ENCODE results near the gene UBE2K.
"Not testable (repeated sequence)": the region's sequence is repeated elsewhere in the genome, so short reads cannot be mapped to it uniquely, and the experiment has no call there.

DNA sequence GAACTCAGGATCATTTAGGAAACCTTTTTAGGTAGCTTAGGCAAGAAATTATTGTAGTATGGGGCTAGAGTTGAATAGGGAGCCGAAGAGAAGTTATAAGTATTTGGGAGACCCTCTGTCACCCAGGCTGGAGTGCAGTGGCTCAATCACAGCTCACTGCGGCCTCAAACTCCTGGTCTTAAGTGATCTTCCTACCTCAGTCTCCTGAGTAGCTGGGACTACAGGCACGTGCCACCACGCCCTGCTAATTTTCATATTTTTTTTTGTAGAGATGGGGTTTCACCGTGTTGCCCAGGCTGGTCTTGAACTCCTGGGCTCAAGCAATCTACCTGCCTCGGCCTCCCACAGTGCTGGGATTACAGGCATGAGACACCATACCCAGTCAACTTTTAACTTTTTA is 23.3 kb downstream of the UBE2K start:
- TF ChIP-seq, protein P1, sequence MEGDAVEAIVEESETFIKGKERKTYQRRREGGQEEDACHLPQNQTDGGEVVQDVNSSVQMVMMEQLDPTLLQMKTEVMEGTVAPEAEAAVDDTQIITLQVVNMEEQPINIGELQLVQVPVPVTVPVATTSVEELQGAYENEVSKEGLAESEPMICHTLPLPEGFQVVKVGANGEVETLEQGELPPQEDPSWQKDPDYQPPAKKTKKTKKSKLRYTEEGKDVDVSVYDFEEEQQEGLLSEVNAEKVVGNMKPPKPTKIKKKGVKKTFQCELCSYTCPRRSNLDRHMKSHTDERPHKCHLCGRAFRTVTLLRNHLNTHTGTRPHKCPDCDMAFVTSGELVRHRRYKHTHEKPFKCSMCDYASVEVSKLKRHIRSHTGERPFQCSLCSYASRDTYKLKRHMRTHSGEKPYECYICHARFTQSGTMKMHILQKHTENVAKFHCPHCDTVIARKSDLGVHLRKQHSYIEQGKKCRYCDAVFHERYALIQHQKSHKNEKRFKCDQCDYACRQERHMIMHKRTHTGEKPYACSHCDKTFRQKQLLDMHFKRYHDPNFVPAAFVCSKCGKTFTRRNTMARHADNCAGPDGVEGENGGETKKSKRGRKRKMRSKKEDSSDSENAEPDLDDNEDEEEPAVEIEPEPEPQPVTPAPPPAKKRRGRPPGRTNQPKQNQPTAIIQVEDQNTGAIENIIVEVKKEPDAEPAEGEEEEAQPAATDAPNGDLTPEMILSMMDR (IDR thresholded peaks at IDR 0.05): not testable (repeated sequence)
- TF ChIP-seq POLR2A (IDR thresholded peaks at IDR 0.05): not testable (repeated sequence)

Data from vagina (tissue), 2 donors.